ENCODE data around the gene CAMSAP1.

CAMSAP1 gene

DNA sequence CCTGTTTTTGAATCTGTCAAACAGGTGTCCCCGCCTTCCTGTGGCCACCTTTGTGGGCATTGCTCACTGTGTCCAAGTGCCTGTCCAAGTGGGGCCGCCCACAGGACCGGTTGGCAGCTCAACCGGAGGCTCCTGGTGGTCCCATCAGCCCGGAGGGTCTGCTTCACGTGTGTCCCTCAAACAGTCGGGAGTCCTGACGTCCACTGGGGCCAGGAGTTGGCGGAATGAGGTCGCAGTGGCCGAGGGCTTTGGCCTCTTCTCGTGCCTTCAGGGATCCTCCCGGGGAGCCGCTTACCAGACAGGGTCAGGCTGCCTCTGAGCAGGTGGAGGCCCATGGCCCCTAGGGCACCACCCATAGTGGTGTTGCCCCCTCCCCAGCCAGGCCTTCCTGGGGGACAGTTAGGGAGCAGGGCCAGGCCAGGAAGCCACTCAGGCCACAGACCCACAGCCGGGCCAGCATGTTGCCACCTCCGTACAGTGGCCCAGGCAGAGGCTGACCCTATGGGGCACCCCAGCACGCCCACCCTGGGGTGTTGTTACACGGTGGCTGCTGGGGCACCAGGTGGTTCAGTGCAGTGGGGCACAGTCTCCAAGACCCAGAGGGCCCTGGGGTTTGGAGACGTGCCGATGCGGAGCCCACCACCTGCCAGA lies 135.8 kb downstream of the CAMSAP1 start:
- no peak for DNase-seq

DNA sequence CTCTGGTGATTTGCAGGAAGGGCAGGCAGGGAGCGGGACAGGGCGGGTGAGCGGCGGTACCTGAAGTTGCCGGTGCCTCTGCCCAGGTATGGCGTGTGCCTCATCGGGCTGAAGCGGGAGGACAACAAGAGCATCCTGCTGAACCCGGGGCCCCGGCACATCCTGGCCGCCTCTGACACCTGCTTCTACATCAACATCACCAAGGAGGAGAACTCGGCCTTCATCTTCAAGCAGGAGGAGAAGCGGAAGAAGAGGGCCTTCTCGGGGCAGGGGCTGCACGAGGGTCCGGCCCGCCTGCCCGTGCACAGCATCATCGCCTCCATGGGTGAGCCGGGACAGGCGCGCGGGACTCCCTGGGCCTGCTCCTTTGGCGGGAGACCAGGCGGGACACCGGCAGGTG lies 136.6 kb downstream of the CAMSAP1 start:
- DNase-seq, result no peak

DNA sequence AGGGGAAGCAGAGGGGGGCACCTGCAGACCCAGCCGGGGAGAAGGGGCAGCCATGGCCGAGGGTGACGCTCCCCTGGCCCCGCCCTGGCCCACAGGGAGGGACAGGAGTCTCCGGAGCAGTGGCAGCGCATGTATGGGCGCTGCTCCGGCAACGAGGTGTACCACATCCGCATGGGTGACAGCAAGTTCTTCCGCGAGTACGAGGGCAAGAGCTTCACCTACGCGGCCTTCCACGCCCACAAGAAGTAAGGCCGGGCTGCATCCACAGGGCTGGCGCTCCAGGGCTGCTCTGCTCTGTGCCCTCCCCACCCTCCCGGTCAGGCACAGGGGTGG lies 137.2 kb downstream of the CAMSAP1 start:
- DNase-seq, result no peak

DNA sequence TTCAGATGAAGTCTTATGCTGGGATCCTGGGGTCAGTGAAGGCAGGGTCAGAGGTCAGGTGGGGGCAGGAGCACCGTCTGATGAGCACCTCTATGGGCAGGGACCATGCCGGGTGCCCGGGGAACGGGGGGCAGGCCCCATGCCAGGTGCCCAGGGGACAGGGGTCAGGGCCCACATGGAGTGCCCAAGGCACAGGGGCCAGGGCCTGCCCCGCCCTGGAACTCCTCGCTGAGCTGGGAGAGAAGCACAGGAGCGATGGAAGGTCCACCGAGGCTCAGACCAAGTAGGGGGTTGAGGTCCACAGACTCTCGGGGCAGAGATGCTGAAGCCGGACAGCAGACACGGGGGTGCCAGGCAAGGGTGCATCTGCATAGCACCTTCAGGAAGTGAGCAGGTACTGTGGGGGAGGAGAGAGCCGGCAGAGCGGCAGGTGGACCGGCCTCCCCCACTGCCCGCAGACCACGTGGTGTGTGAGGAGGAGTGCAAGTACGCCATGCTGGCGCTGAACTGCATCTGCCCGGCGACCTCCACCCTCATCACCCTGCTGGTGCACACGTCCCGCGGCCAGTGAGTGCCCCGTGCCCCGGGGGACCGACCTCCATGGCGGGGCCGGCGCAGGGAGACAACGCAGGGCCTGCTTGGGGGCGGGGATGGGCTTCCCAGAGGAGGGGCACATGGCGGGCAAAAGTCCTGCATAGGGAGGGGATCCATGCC lies 137.7 kb downstream of the CAMSAP1 start:
- DNase-seq, result no peak

DNA sequence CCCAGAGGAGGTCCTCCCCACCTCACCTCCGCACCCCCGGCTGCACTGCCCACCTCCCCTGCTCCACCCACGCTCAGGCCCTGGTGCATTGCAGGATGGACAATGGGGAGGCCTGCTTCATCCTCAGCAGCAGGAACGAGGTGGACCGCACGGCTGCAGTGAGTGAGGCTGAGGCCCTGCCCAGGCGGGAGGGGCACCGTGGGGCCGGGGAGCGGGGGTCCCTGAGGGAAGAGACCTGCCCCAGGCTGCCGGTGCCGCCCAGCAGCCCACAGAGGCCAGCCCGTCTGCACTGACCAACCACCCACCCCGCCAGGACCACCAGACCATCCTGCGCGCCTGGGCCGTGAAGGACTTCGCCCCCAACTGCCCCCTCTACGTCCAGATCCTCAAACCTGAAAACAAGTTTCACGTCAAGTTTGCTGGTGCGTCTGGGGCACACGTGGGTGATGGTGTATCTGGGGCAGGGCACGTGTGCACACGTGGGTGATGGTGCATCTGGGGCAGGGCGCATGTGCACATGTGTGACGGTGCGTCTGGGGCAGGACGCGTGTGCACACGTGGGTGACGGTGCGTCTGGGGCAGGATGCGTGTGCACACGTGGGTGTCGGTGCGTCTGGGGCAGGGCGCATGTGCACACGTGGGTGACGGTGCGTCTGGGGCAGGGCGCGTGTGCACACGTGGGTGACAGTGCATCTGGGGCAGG lies 138.7 kb downstream of the CAMSAP1 start:
- DNase-seq, result no peak

DNA sequence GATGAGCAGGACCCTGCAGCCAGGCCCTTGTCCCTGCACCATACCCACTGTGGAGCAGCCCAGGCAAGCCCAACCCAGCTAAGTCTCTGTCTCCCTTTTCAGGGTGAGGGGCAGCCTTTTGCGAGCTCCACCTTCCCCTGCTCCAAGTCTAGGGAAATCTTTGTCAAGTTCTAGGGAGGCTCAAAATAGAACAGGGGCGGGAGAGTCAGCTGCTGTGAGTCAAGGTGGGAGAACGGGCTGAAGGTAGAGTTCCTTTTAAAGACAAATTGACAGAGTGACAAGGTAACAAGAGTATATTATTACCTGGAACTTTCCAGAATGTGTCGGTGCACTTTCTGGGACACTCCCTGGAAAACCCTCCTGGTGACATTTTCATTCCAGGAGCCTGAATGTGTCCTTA lies 140.6 kb downstream of the CAMSAP1 start:
- no peak for DNase-seq

DNA sequence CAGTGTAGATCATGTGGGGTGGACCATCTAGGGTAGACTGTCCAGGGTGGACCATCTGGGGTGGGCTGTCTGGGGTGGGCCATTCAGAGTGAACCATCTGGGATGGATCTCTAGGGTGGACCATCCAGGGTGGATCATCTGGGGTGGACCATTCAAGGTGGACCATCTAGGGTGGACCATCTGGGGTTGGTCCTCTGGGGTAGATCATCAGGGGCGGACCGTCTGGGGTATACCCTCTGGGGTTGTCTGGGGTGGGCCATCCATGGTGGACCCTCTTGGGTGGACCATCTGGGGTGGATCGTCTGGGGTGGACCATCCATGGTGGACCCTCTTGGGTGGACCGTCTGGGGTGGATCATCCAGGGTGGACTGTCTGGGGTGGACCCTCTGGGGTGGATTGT lies 141.1 kb downstream of the CAMSAP1 start:
- DNase-seq, result no peak

DNA sequence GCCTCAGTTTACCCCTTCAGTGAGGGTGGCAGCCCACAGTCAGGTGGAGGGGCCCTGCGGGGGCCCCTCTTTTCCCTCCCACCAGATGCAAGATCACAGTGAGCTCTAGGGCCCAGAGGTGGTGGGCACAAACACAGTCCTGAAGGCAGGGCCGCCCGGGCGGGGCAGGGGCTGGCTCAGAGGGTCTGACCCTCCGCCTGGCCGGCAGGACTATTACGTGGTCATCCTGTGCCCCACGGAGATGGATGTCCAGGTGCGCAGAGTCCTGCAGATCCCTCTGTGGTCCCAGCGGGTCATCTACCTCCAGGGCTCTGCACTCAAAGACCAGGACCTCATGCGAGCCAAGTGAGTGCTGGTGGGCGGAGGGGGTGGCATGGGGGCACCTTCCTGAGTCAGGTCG lies 141.9 kb downstream of the CAMSAP1 start:
- DNase-seq, result no peak

DNA sequence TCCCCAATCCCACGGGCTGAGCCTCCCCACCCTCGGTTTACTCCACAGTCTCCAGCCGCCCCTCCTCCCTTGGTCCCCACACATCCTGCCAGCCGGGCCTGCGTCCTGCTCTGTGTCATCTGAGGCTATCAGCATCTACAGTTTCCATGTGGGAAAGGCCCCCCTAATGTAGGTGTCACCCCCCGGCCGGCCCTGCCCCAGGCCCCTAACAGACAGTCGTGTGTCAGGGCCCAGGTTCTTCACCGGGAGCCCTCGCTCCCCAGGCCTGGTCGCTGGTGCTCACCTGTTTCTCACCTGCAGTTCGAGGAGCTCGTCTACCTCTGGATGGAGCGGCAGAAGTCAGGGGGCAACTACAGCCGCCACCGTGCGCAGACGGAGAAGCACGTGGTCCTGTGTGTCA lies 142.6 kb downstream of the CAMSAP1 start:
- no peak for DNase-seq

DNA sequence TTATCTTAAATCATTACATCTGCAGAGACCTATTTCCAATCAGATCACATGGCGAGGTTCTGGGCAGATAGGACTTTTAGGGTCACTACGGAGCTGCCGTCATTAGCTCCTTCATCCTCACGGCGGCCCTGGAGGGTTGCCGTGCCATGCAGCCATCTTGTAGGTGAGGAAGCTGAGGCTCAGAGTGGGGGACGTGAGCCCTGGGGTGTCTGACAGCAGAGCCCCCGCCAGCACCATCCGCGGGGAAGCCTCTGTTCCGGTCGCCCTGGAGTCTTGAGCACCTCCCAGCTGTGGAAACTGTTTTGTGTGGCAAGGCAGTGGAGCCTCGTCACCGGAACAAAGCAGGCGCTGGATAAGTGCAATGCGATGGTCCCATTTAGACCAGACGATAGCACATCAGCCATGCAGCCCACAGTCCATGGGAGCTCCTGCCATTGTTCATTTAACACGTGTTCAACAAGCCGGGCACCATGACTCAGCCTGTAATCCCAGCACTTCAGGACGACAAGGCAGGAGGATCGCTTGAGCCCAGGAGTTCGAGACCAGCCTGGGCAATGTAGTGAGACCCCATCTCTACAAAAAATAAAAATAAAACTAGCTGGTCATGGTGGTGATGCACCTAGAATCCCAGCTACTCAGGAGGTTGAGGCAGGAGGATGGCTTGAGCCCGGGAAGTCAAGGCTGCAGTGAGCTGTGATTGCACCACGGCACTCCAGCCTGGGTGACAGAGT lies 143.5 kb downstream of the CAMSAP1 start:
- no peak for DNase-seq

DNA sequence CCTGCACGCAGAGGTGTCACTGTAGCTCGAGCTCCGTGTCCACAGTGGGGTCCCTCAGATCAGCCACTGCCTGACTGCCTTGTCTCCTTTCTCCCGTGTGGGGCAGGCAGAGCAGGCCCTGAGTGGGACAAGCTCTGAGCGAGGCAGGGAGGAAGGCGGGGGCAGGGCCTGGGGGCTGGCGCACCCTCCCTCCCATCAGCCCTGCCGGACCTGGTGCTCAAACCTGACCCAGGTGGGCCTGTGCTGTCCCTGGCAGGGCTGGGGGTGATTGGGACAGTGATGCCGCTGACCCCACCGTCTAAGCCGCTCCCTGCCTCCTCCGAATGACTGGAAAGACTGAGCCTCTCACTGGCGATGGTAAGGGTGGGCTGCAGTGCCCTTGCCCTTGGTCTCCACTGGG lies 144.4 kb downstream of the CAMSAP1 start:
- DNase-seq, result no peak

DNA sequence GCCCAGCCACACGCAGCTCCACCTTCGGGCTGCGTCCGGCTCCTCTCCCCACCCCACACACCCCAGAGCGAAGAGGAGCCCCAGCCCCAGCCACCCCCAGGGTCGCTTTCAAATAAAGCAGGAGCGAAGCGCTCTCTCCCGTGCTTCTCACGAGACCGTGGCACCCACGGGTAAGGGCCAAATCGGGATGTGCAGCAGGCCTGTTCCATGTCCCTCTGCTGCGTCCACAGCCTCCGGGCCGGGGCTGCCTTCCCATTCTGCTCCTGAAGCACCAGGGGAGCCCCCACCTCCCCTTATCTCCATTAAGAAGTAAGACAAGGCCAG lies 145.5 kb downstream of the CAMSAP1 start:
- no peak for DNase-seq

DNA sequence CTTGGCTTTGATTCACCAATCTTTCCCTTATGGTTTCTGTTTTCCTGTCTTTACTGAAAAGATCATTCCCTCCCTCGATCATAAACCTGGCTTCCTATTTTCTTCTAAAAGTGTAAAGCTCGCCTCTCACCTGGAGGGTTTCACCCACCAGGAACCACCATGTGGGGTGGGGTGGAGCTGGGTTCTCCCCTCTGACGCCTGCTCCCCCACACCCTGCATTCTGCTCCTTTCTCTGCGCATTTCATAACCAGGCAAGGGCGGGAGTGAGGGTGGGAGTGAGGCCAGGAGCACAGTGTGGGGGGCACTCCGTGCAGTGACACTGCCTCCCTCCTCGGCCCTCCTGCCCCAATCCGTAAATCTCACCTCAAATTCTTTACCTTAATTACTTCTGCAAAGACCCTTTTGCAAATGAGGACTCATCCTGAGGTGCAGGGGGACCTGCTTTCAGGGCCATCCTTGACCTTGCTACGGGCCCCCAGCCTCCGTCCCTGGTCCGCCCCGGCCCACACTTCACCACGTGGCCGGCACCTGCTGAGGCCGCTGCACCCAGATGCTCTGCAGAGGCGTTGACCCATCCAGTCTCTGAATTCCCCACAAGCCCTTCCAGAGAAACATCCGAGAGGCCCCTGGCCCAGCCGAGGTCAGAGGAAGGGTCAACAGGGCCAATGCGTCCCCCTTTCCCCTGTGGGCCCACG lies 146.0 kb downstream of the CAMSAP1 start:
- DNase-seq, result no peak

DNA sequence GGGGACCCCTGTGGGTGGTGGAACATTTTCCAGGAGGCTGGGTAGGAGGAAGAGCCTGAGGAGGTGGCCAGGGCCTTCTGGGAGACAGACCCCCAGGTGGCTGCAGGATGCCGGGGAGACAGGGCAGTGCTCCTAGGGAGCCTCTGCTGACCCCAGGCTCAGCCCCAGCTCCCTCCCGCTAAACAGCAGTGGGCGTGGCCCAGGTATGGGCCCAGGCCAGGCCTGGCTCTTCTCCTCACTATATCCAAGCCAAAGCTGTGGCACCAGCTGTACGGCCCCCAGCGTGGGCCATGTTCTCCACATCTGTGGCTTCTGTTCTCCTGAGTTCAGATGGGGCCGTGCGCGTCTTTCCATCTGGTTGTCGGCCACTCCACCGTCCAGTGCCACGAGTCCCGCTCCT lies 146.9 kb downstream of the CAMSAP1 start:
- DNase-seq, result no peak

DNA sequence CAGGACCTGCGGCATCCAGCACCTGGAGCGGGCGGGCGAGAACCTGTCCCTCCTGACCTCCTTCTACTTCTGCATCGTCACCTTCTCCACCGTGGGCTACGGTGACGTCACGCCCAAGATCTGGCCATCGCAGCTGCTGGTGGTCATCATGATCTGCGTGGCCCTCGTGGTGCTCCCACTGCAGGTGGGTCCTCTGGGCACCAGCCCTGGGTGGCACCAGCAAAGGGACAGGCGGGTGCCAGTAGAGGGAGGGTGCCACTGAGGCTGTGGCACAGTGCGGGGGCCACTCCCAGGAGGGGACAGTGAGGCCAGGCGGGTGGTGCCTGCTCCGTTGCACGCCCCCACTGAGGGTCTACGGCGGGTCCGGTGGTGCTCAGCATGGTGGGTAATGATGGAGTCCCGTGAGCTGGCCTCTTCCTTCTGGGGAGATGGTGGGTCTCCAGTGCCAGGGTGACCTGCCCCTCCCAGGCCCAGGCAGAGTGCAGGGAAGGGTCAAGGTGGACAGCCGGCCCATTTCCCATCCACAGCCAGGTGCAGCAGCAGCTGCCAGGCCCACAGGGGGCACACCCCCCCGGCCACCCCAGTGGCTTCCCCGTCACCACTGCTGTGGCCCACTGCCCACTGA lies 147.6 kb downstream of the CAMSAP1 start:
- DNase-seq, result no peak

DNA sequence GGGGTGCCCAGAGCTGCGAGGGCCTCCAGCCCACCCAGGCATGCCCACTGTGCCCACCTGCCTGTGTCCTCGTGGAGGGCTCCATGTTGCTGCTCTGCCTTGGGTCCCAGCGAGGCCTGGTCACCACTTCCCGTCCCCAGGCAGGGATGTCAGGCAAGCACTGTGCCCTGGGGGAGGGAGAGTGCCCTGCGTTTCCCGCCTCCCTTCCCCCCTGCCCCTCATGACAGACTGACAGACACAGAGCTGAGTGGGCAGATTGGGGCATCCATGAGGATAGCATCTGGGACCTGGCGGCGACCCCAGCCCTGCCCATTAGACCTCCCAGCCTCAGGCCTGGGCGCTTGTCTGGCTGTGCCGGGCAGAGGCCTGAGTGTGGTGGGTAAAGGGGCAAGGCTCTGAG lies 148.5 kb downstream of the CAMSAP1 start:
- no peak for DNase-seq

Measured in CD4-positive, alpha-beta T cell treated with Interleukin-4 for 4 hours (primary cell).